Colonic mucosa (tissue), 4 donors: ENCODE results near the gene NUBP1. TPM values are rescaled to one million over a fixed set of nuclear protein-coding genes. Genes with fewer than 3 reads are reported as not detected.
A peak's percentile ranks its signal among the peaks of the same experiment; 100 is the strongest.

Source experiments
- DNase-seq: peaks from one replicate; pipeline ENCODE4 v3.0.0-alpha.2; 2020
- H3K27ac ChIP-seq: fragments of 200-600 bp; one replicate; pipeline ENCODE4 v1.8.0; 2021
- H3K27me3 ChIP-seq: fragments of 200-600 bp; one replicate; pipeline ENCODE4 v1.8.0; 2021
- H3K36me3 ChIP-seq: fragments of 200-600 bp; one replicate; pipeline ENCODE4 v1.8.0; 2021
- H3K4me1 ChIP-seq: fragments of 200-600 bp; one replicate; pipeline ENCODE4 v1.8.0; 2021; ENCODE audit warnings: mild to moderate bottlenecking
- H3K4me3 ChIP-seq: fragments of 200-600 bp; one replicate; pipeline ENCODE4 v1.8.0; 2021
- H3K9ac ChIP-seq, 2 donors: one replicate each; pipeline ENCODE4 v1.7.0; 2013; ENCODE audit warnings: control low read depth in 2 of 2, low read depth in 2 of 2, low read length in 2 of 2
- H3K9me3 ChIP-seq: fragments of 200-600 bp; one replicate; pipeline ENCODE4 v1.8.0; 2021
- CTCF ChIP-seq: fragments of 200-600 bp; IDR thresholded peaks from one replicate; pipeline ENCODE4 v1.8.0; 2022; ENCODE audit warnings: antibody characterized with exemption, mild to moderate bottlenecking
- intact Hi-C: fragments of 100-400 bp; cut with DNase I; formaldehyde crosslinking; loops from one replicate; pipeline ENCODE4 v1.14.1; 2022
- total RNA-seq, 2 donors: library from RNA; stranded (reverse); fragmentation: NEBNext Ultra II Directional in 1 of 2; extraction: Animal tissue kit (Norgen Biotek cat#: 25700) in 1 of 2; gene quantifications; one replicate each; pipeline ENCODE4 v1.2.1, GENCODE V29; 2021
- donor health status: healthy.
- donor health status: DM: no; HTN: no; CAD: no.
- donor health status: DM: no; HTN: no; CAD: no.

The NUBP1 gene
- total RNA-seq, result 10 to 100 TPM; 28.4 to 28.7 TPM

DNA sequence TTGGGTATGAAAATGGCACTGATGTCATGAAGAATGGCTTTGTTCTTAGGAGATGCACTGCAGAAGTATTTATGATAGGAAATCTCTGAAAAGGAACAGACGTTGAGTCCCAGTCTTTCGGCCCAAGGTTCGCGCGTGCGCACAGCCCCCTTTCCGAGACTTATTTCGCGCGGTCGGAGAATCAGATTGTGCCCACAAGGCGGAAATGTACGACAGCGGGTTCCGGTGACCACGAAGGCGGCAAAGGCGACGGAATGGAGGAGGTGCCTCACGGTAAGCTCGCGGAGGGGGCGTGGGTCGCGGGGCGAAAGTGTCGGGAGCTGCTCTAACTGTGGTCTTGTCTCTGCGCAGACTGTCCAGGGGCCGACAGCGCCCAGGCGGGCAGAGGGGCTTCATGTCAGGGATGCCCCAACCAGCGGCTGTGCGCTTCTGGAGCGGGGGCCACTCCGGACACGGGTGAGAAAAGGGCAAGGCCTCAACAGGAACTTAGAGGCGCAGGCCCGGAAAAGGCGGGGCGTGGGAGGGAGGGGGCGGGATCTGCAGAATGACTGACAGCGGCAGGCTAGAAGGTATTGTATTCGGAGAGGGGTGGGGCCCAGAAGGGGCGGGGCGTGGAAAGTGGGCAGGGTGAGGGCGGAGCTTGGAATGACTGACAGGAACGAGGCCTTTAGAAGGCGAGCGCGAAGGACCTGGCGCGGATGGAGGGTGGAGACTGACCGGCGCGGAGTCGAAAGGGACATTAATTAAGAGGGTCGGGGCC is at the start of gene NUBP1:
NUBP1 (plus strand) TSS at position 233 of the 760 bp plus-strand sequence; CDS start at position 255, 22 bp downstream.
- peak within 1 kb of the TSS; percentile 71 to 76 for H3K9ac ChIP-seq
- H3K36me3 ChIP-seq, result no peaks in the 10 kb centered on the region
- peak within 1 kb of the TSS; percentile 51 for H3K4me3 ChIP-seq
- intact Hi-C loops, result no loop called here
- H3K27ac ChIP-seq, result peak within 1 kb of the TSS; percentile 96
- H3K27me3 ChIP-seq, result no peaks in the 10 kb centered on the region
- H3K4me1 ChIP-seq, result peaks cover 4% of the 10 kb centered on the region
- no peak for TF ChIP-seq CTCF
- peak; percentile 100 for DNase-seq
- H3K9me3 ChIP-seq, result no peaks in the 10 kb centered on the region

GRCh38 chr16:10693889-10694288 is 49.8 kb upstream of the NUBP1 start:
- H3K27me3 ChIP-seq, result no peaks in the 10 kb centered on the region
- no peak overlapping the region for H3K27ac ChIP-seq
- H3K4me3 ChIP-seq, result no peak overlapping the region
- DNase-seq, result no peak
- intact Hi-C loops, result no loop called here
- H3K36me3 ChIP-seq, result no peaks in the 10 kb centered on the region
- no peaks in the 10 kb centered on the region for H3K4me1 ChIP-seq
- no peak overlapping the region for H3K9ac ChIP-seq
- no peaks in the 10 kb centered on the region for H3K9me3 ChIP-seq
- TF ChIP-seq CTCF, result no peak

DNA sequence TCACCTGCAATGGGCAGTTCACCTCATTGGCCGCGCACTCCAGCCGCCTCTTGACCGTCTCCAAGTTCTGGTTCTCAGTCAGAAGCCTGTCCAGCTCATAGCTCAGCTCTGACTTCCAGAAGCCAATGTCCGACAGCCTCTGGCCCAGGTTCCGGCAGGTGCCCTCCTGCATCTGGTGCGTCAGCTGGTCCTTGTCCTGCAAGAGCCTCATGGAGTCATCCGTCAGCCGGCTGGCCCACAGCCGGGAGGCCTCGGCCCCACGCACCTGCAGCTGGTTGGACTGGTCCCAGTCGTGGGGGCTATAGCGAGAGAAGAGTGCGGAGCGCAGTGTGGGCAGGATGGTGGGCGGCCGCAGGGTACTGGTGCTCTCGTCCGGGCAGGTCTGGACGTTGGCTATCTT is 49.3 kb upstream of the NUBP1 start:
- H3K27ac ChIP-seq, result no peak overlapping the region
- H3K9me3 ChIP-seq, result no peaks in the 10 kb centered on the region
- no peaks in the 10 kb centered on the region for H3K36me3 ChIP-seq
- no peak overlapping the region for H3K4me3 ChIP-seq
- intact Hi-C loops, result no loop called here
- no peak for DNase-seq
- H3K27me3 ChIP-seq, result no peaks in the 10 kb centered on the region
- TF ChIP-seq CTCF, result no peak
- no peak overlapping the region for H3K9ac ChIP-seq
- H3K4me1 ChIP-seq, result no peaks in the 10 kb centered on the region

DNA sequence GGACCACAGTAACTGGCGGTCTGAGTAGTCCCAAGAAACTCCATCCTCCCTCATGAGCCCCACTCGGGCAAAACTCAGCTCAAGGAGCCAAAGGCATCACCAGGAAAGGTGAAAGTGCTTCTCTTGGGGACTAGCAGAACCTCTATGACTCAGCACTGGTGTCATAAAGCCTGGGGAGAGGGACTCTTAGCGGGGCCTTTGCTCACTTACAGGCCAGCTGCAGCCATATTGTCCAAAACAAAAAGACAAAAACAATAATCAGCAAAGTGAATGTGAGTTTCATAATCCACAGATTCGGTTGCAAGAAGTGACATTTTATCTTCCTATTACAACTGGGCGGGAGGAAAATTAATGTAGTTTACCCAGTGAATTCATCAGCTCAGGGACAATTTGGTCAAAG is 48.8 kb upstream of the NUBP1 start, which contains the start of gene TEKT5:
TEKT5 (minus strand) TSS at position 101 of the 400 bp plus-strand sequence; CDS start at position 44, 57 bp downstream.
- H3K36me3 ChIP-seq, result no peaks in the 10 kb centered on the region
- H3K27me3 ChIP-seq, result no peaks in the 10 kb centered on the region
- no peak within 1 kb of the TSS for H3K4me3 ChIP-seq
- DNase-seq, result no peak
- H3K9me3 ChIP-seq, result no peaks in the 10 kb centered on the region
- H3K9ac ChIP-seq, result no peak within 1 kb of the TSS
- intact Hi-C loops, result no loop called here
- H3K27ac ChIP-seq, result no peak within 1 kb of the TSS
- no peak for TF ChIP-seq CTCF
- H3K4me1 ChIP-seq, result no peaks in the 10 kb centered on the region

DNA sequence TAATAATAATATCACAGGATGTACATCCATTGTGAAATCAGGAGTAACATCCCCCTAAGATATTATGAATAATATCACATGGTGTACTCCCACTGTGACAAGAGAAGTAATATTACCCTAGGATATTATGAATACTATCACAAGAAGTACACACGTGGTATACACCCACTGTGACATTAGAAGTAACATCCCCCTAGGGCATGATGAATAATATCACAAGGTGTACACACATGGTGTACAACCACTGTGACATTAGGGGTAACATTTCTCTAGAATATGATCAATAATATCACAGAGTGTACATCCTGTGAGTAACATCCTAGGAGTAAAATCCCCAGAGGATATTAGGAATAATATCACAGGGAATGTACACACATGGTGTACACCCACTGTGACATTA is 43.9 kb upstream of the NUBP1 start:
- no peak overlapping the region for H3K9ac ChIP-seq
- H3K4me1 ChIP-seq, result no peaks in the 10 kb centered on the region
- no peak for DNase-seq
- no peaks in the 10 kb centered on the region for H3K36me3 ChIP-seq
- no peak overlapping the region for H3K27ac ChIP-seq
- intact Hi-C loops, result no loop called here
- H3K4me3 ChIP-seq, result no peak overlapping the region
- H3K9me3 ChIP-seq, result no peaks in the 10 kb centered on the region
- no peak for TF ChIP-seq CTCF
- no peaks in the 10 kb centered on the region for H3K27me3 ChIP-seq
